ENCODE results near the gene CD7. TPM values are rescaled to one million over a fixed set of nuclear protein-coding genes. Genes with fewer than 3 reads are reported as not detected.

The CD7 gene
- total and polyA plus RNA-seq, 2 donors (not counting 1 experiment from before 2014, with no cell fraction given) = 0.67 to 1.3 TPM

- no peak for TF ChIP-seq CTCF (IDR thresholded peaks at IDR 0.05)
- POLR2A ChIA-PET = no interaction called here
- Histone ChIP-seq H3K9ac (ENCODE audit: low read length) (no peak overlapping the region), H4K20me1 (ENCODE audit: control insufficient read depth, insufficient read depth, low read length, poor library complexity, severe bottlenecking) (no peaks in the 10 kb centered on the region), H3K9me3 (ENCODE audit: control extremely low read depth in 1 of 3, control insufficient read depth in 2 of 3, insufficient read depth in 1 of 3, low read length in 2 of 3) (peaks cover 0 to 11% (median 0%) of the 10 kb centered on the region in 3 donors), H3K4me3 (ENCODE audit: control extremely low read depth in 1 of 5, extremely low read depth in 1 of 5, insufficient read depth in 1 of 5, low read depth in 2 of 5, low read length in 4 of 5) (no peak overlapping the region), H3K27ac (ENCODE audit: low read length in 2 of 2) (no peak overlapping the region), H3K79me2 (ENCODE audit: control insufficient read depth, insufficient read depth, low read length) (no peaks in the 10 kb centered on the region), H3K4me2 (replicated peaks; ENCODE audit: low read depth, low read length, poor library complexity, severe bottlenecking) (no peak overlapping the region), H3K4me1 (ENCODE audit: control insufficient read depth in 2 of 2, insufficient read depth in 2 of 2, low read length in 2 of 2) (peaks cover 8 to 9% of the 10 kb centered on the region in 2 donors), H3K36me3 (replicated peaks in 1 of 2; ENCODE audit: control extremely low read depth in 1 of 2, control insufficient read depth in 1 of 2, extremely low read depth in 1 of 2, insufficient read depth in 2 of 2, low read length in 1 of 2) (no peaks in the 10 kb centered on the region), H3K27me3 (replicated peaks in 1 of 4; ENCODE audit: control extremely low read depth in 1 of 4, control insufficient read depth in 3 of 4, insufficient read depth in 4 of 4, low read length in 3 of 4) (peaks cover 0 to 59% (median 19%) of the 10 kb centered on the region in 4 experiments), H2AFZ (ENCODE audit: insufficient read depth, low read depth, low read length, poor library complexity, severe bottlenecking) (no peak overlapping the region)
- DNase-seq (no peak), ATAC-seq (ENCODE audit: low read depth) (no peak)
- Mint-ChIP-seq H3K27me3 (peaks cover 8% of the 10 kb centered on the region), H3K4me3 (no peak overlapping the region), H3K9me3 (ENCODE audit: insufficient read depth) (no peaks in the 10 kb centered on the region), H3K4me1 (peaks cover 5% of the 10 kb centered on the region), H3K27ac (no peak overlapping the region)
- CTCF ChIA-PET = interaction anchor here (1.3 kb wide), 1 partner anchor 122 kb away, joined by 4 read pairs; no protein-coding TSS in a partner anchor
- intact Hi-C loops (cut with micrococcal nuclease) = no loop called here
- WGBS (ENCODE audit: insufficient coverage) = 98% methylated on average over 10 of the region's 16 CpGs
Observed at GRCh38 chr17:82327757-82328140, 10.3 kb upstream of the CD7 start.

GRCh38 chr17:82327289-82327688 is 9.9 kb upstream of the CD7 start:
- 97% methylated on average over 11 of the region's 15 CpGs for WGBS (ENCODE audit: insufficient coverage)
- no peaks in the 10 kb centered on the region for H3K79me2 ChIP-seq (ENCODE audit: control insufficient read depth, insufficient read depth, low read length)
- Mint-ChIP-seq H3K27me3 (peaks cover 6% of the 10 kb centered on the region), H3K9me3 (ENCODE audit: insufficient read depth) (no peaks in the 10 kb centered on the region), H3K27ac (no peak overlapping the region), H3K4me3 (no peak overlapping the region), H3K4me1 (peaks cover 2% of the 10 kb centered on the region)
- intact Hi-C loops (cut with micrococcal nuclease) = no loop called here
- no peak overlapping the region for H3K4me3 ChIP-seq (ENCODE audit: control extremely low read depth in 1 of 5, extremely low read depth in 1 of 5, insufficient read depth in 1 of 5, low read depth in 2 of 5, low read length in 4 of 5)
- H2AFZ ChIP-seq (ENCODE audit: insufficient read depth, low read depth, low read length, poor library complexity, severe bottlenecking) = no peak overlapping the region
- H3K27ac ChIP-seq (ENCODE audit: low read length in 2 of 2) = no peak overlapping the region
- H3K27me3 ChIP-seq (replicated peaks in 1 of 4; ENCODE audit: control extremely low read depth in 1 of 4, control insufficient read depth in 3 of 4, insufficient read depth in 4 of 4, low read length in 3 of 4) = peaks cover 0 to 55% (median 17%) of the 10 kb centered on the region in 4 experiments
- H3K36me3 ChIP-seq (replicated peaks in 1 of 2; ENCODE audit: control extremely low read depth in 1 of 2, control insufficient read depth in 1 of 2, extremely low read depth in 1 of 2, insufficient read depth in 2 of 2, low read length in 1 of 2) = no peaks in the 10 kb centered on the region
- CTCF ChIA-PET = interaction anchor here (1.3 to 6.7 kb wide), 2 partner anchors 90 to 121 kb away, joined by 4 to 53 read pairs; no protein-coding TSS in a partner anchor
- no peak overlapping the region for H3K4me2 ChIP-seq (replicated peaks; ENCODE audit: low read depth, low read length, poor library complexity, severe bottlenecking)
- no peak overlapping the region for H3K9ac ChIP-seq (ENCODE audit: low read length)
- H4K20me1 ChIP-seq (ENCODE audit: control insufficient read depth, insufficient read depth, low read length, poor library complexity, severe bottlenecking) = no peaks in the 10 kb centered on the region
- H3K4me1 ChIP-seq (ENCODE audit: control insufficient read depth in 2 of 2, insufficient read depth in 2 of 2, low read length in 2 of 2) = peaks cover 3 to 4% of the 10 kb centered on the region in 2 donors
- TF ChIP-seq CTCF (IDR thresholded peaks at IDR 0.05) (no peak), EZH2 (IDR thresholded peaks at IDR 0.05; ENCODE audit: borderline replicate concordance, insufficient read depth, low read depth, low read length, poor library complexity, severe bottlenecking) (no peak)
- DNase-seq (no peak), ATAC-seq (ENCODE audit: low read depth) (no peak)
- H3K9me3 ChIP-seq (ENCODE audit: control extremely low read depth in 1 of 3, control insufficient read depth in 2 of 3, insufficient read depth in 1 of 3, low read length in 2 of 3) = peaks cover 0 to 11% (median 0%) of the 10 kb centered on the region in 3 donors
- POLR2A ChIA-PET = no interaction called here
